ENCODE measurements around the gene ASCL5. TPM values are rescaled to one million over a fixed set of nuclear protein-coding genes. Genes with fewer than 3 reads are reported as not detected.
"Not testable (repeated sequence)": the region's sequence is repeated elsewhere in the genome, so short reads cannot be mapped to it uniquely, and the experiment has no call there.

The ASCL5 gene
- total RNA-seq, 1 donor from 2014 or later, result not detected

DNA sequence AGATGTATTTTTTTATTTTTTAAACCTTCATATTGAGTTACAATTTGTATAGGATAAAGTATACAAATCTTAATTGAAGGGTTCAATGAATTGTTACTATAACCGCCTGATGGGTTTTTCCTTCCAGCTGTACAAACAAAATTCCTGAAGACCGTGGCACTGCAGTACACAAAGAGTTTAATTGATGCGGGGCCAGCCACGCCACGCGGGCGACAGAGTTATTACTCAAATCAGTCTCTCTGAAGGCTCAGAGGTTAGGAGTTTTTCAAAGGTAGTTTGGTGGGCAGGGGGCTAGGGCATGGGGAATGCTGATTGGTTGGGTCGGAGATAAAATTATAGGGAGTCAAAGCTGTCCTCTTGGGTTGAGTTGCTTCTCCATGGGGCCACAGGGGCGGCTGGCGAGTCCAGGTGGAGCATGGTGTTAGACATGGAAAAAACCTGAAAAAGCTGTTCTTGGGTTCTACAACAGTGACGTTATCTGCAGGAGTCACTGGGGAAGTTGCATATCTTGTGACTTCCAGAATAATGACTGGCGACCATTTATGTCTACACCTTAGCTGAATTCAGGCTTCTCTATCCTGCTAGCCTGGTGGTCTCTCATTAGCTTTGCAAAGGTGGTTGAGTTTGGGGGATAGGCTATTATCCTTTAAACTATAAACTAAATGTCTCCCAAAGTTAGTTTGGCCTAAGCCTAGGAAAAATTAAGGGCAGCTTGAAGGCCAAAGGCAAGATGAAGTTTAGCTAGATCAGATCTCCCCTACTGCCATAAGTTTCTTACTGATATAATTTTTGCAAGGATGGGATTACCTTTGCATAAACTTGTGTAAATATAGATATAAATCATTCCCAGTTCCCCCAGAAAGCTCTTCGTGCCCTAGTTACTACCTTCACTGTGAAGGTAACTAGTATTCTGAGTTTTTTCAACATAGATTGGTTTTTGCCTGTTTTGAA, 40.3 kb upstream of the ASCL5 start:
- no peak overlapping the region for H3K27ac ChIP-seq
- H3K4me1 ChIP-seq, result peaks cover 14% of the 10 kb centered on the region
- no peaks in the 10 kb centered on the region for H3K27me3 ChIP-seq
- H3K36me3 ChIP-seq, result no peaks in the 10 kb centered on the region
- intact Hi-C loops (cut with DNase I), result no loop called here
- no peak for DNase-seq (ENCODE audit: extremely low spot score in 2 of 2)
- TF ChIP-seq CTCF (IDR thresholded peaks at IDR 0.05), result no peak
- TF ChIP-seq POLR2AphosphoS5 (IDR thresholded peaks at IDR 0.05; ENCODE audit: insufficient read depth in 1 of 2, low read depth in 1 of 2), result no peak
- no peak for TF ChIP-seq POLR2A (IDR thresholded peaks at IDR 0.05)
- no peak overlapping the region for H3K4me3 ChIP-seq
- H3K9me3 ChIP-seq, result no peaks in the 10 kb centered on the region

DNA sequence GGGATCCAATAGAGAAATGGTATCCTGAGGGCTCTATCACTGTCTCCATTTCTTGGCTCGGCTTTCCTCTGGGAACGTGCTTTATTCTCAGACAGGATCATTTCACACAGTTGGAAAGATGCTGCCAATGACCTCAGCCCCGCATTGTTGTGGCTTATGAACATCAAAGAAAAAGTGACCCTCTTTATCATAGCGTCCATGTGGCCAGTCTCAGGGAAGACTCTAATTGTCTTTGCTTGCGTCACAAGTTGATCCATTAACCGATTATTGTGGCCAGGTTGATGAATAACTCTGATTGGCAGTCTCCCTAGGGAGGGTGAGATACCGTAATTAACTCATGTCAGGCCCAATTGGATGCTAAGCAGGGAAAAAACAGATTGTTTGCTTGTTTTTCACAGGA, 37.7 kb upstream of the ASCL5 start:
- intact Hi-C loops (cut with DNase I), result no loop called here
- no peaks in the 10 kb centered on the region for H3K36me3 ChIP-seq
- no peak overlapping the region for H3K27ac ChIP-seq
- no peaks in the 10 kb centered on the region for H3K9me3 ChIP-seq
- H3K4me3 ChIP-seq, result no peak overlapping the region
- no peak for TF ChIP-seq POLR2AphosphoS5 (IDR thresholded peaks at IDR 0.05; ENCODE audit: insufficient read depth in 1 of 2, low read depth in 1 of 2)
- TF ChIP-seq POLR2A (IDR thresholded peaks at IDR 0.05), result no peak
- no peak for TF ChIP-seq CTCF (IDR thresholded peaks at IDR 0.05)
- no peak for DNase-seq (ENCODE audit: extremely low spot score in 2 of 2)
- H3K4me1 ChIP-seq, result no peaks in the 10 kb centered on the region
- no peaks in the 10 kb centered on the region for H3K27me3 ChIP-seq

GRCh38 chr1:201163707-201164106, 36.7 kb upstream of the ASCL5 start:
- DNase-seq (ENCODE audit: extremely low spot score in 2 of 2), result no peak
- Histone ChIP-seq H3K9me3 (no peaks in the 10 kb centered on the region), H3K36me3 (no peaks in the 10 kb centered on the region), H3K4me3 (no peak overlapping the region), H3K27ac (no peak overlapping the region), H3K4me1 (no peaks in the 10 kb centered on the region), H3K27me3 (no peaks in the 10 kb centered on the region)
- TF ChIP-seq CTCF (IDR thresholded peaks at IDR 0.05), result no peak
- no peak for TF ChIP-seq POLR2AphosphoS5 (IDR thresholded peaks at IDR 0.05; ENCODE audit: insufficient read depth in 1 of 2, low read depth in 1 of 2)
- TF ChIP-seq POLR2A (IDR thresholded peaks at IDR 0.05), result no peak
- intact Hi-C loops (cut with DNase I), result no loop called here

DNA sequence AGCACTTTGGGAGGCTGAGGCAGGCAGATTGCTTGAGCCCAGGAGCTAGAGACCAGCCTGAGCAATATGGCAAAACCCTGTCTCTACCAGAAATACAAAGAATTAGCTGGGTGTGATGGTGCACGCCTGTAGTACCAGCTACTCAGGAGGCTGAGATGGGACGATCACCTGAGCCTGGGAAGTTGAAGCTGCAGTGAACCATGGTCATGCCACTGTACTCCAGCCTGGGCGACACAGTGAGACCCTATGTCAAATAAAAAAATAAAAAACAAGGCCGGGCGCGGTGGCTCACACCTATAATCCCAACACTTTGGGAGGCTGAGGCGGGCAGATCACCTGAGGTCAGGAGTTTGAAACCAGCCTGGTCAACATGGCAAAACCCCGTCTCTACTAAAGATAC, 36.1 kb upstream of the ASCL5 start:
- DNase-seq (ENCODE audit: extremely low spot score in 2 of 2); intact Hi-C loops (cut with DNase I): not testable (repeated sequence)

DNA sequence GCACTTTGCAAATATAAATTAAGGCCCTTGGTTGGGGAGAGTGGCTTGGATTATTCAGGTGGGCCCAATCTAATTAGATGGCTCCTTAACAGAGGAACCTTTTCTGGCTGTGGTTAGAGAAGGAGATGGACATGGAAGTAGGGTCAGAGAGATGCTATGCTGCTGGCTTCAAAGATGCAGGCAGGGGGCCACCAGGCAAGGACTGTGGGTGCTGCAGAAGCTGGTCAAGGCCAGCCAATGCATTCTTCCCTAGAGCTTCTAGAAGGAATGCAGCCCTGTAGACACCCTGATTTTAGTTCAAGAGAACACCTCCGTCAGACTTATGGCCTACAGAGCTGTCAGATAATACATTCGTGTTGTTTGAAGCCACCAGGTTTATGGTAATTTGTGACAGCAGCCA, 31.0 kb upstream of the ASCL5 start:
- Histone ChIP-seq H3K9me3 (no peaks in the 10 kb centered on the region), H3K36me3 (no peaks in the 10 kb centered on the region), H3K27ac (no peak overlapping the region), H3K27me3 (no peaks in the 10 kb centered on the region), H3K4me1 (peaks cover 18% of the 10 kb centered on the region), H3K4me3 (no peak overlapping the region)
- intact Hi-C loops (cut with DNase I), result no loop called here
- no peak for TF ChIP-seq CTCF (IDR thresholded peaks at IDR 0.05)
- TF ChIP-seq POLR2A (IDR thresholded peaks at IDR 0.05), result no peak
- no peak for TF ChIP-seq POLR2AphosphoS5 (IDR thresholded peaks at IDR 0.05; ENCODE audit: insufficient read depth in 1 of 2, low read depth in 1 of 2)
- no peak for DNase-seq (ENCODE audit: extremely low spot score in 2 of 2)

More for the DNA sequence above, 36.1 kb upstream of the ASCL5 start:
- not testable (repeated sequence) for H3K27ac ChIP-seq, H3K27me3 ChIP-seq, H3K36me3 ChIP-seq, H3K4me1 ChIP-seq, H3K4me3 ChIP-seq, H3K9me3 ChIP-seq

Measured in vagina (tissue), 2 donors.